Thyroid gland (tissue), 4 donors: Measurements from ENCODE around the gene C20orf202.

Experiments
- CTCF ChIP-seq, 6 experiments: fragments of 200-600 bp in 3 of 6; fragments of 450-650 bp in 3 of 6; sonication (generic) in 3 of 6; IDR thresholded peaks; one replicate each; pipeline ENCODE4 v1.5.1; 2016 to 2019; ENCODE audit warnings: antibody characterized with exemption in 6 of 6, mild to moderate bottlenecking in 2 of 6, inconsistent platforms in 1 of 6, moderate library complexity in 1 of 6
- POLR2A ChIP-seq, 2 donors: fragments of 450-650 bp; IDR thresholded peaks; one replicate each; pipeline ENCODE4 v1.6.1; 2017; ENCODE audit warnings: antibody characterized with exemption in 2 of 2, mild to moderate bottlenecking in 2 of 2, moderate library complexity in 1 of 2

- TF ChIP-seq CTCF (IDR thresholded peaks at IDR 0.05) = no peak
- TF ChIP-seq POLR2A (IDR thresholded peaks at IDR 0.05) = no peak
Observed at GRCh38 chr20:1202762-1203504, at the start of gene C20orf202.
